Femur (tissue), 1 donor: Measurements from ENCODE around the gene DLD.
A peak's percentile ranks its signal among the peaks of the same experiment; 100 is the strongest.
"Not testable (repeated sequence)": the region's sequence is repeated elsewhere in the genome, so short reads cannot be mapped to it uniquely, and the experiment has no call there.

Experiments
- DNase-seq: peaks from one replicate; pipeline ENCODE4 v3.0.0-alpha.2; 2017

DLD gene, protein sequence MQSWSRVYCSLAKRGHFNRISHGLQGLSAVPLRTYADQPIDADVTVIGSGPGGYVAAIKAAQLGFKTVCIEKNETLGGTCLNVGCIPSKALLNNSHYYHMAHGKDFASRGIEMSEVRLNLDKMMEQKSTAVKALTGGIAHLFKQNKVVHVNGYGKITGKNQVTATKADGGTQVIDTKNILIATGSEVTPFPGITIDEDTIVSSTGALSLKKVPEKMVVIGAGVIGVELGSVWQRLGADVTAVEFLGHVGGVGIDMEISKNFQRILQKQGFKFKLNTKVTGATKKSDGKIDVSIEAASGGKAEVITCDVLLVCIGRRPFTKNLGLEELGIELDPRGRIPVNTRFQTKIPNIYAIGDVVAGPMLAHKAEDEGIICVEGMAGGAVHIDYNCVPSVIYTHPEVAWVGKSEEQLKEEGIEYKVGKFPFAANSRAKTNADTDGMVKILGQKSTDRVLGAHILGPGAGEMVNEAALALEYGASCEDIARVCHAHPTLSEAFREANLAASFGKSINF

GRCh38 chr7:107890962-107891635 lies at the start of gene DLD:
Gene DLD (plus strand): TSS chr7:107891183. CDS start chr7:107891251, 68 bp downstream.
- DNase-seq, result peak; percentile 96

DNA sequence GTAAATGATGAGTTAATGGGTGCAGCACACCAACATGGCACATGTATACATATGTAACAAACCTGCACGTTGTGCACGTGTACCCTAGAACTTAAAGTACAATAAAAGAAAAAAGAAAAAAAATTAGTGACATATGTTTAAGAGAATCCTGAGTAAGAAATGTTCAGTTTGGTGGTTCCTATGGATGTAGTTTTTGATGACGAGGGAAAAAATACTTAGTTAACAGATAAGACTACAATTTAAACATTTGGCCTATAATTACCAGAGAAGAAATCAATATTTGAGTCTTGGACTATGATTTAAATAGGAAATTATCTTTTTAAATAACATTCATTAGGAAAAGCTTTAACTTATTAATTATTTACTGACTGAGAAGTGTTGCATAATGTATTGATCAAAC lies 48.8 kb upstream of the DLD start:
- no peak for DNase-seq

- no peak for DNase-seq
Measured at GRCh38 chr7:107843184-107843583, 47.8 kb upstream of the DLD start.

DNA sequence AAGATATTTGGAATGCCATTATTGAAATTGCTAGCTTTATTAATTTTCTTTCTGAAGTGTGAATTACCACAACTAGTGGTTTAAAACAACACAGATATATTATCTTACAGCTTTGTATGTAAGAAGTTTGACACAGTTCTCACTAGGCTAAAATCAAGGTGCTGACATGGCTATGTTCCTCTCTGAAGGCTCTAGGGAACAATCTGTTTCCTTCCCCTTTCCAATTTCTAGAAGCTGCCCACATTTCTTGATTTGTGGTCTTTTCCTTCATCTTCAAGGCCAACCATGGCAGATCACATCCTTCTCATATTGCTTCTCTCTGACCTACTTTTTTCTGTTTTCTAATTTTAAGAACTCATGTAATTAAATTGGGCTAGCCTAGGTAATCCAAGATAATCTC lies 44.7 kb upstream of the DLD start:
- DNase-seq, result no peak

- DNase-seq, result no peak
Measured at GRCh38 chr7:107847168-107847835, 43.7 kb upstream of the DLD start.

DNA sequence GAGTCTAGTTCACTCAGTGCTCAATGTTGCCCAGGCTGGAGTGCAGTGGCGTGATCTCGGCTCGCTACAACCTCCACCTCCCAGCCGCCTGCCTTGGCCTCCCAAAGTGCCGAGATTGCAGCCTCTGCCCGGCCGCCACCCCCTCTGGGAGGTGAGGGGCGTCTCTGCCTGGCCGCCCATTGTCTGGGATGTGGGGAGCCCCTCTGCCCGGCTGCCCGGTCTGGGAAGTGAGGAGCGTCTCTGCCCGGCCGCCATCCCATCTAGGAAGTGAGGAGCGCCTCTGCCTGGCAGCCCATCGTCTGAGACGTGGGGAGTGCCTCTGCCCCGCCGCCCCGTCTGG lies 43.2 kb upstream of the DLD start:
- DNase-seq, result not testable (repeated sequence)

DNA sequence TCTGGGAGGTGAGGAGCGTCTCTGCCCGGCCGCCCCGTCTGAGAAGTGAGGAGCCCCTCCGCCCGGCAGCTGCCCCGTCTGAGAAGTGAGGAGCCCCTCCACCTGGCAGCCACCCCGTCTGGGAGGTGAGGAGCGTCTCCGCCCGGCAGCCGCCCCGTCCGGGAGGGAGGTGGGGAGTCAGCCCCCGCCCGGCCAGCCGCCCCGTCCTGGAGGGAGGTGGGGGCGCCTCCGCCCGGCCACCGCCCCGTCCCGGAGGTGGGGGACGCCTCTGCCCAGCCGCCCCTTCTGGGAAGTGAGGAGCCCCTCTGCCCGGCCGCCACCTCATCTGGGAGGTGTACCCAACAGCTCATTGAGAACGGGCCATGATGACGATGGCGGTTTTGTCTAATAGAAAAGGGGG lies 42.8 kb upstream of the DLD start:
- DNase-seq, result not testable (repeated sequence)

GRCh38 chr7:107850216-107850615 lies 40.8 kb upstream of the DLD start:
- DNase-seq, result no peak

GRCh38 chr7:107850643-107851042 lies 40.3 kb upstream of the DLD start:
- no peak for DNase-seq

- DNase-seq, result no peak
Measured at GRCh38 chr7:107854454-107854853, 36.5 kb upstream of the DLD start.

DNA sequence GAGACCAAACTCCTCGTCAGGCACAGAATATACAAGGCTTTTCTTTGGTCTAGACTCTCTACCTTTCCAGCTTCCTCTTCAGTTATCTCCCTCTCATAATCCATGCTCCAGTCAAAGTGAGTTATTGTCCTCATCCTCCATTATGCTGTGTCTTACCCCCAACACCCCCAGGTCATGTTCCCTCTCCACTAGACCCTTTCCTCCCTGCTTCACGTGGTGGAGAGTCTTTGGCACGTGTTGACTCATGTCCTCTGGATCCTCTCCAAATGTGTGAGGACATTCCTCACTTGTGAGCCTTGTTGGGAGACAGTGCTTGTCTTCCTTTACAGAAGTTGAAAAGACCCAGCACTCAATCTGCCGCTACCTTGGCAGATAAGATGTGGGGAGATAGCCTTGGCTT lies 36.0 kb upstream of the DLD start:
- DNase-seq, result no peak

DNA sequence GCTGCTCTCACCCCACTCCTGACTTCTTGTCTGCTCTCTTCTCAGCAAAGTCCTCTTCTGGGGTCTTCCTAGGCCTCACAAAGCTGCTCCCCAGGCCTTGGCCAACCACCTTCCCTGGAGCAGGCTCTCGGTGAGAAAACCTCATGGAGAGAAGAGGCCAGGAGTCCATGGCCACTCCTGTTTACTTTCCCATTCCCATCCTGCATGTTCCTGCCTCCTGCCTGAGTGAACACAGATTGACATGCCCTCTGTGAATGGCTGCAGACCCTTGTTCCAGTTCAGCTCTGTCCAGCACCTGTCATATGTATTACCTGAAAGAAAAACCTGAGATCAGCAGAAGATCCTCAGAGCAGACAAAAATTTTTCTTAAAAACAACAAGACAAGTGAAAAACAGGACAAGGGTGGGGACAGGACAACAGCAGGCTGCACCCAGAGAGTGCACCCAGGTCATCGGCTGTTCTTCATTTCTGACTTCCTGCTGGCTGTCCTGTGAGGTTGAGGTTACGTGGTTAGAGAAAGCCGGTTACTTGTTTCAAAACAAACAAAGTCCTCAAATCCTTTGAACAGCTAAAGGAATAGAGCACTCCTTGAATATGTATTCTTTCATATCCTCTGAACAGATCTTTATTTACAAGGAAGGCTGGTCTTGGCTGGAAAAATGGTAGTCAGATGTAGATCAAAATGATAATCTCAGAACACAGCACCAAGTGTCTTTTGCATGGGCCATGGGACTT lies 34.0 kb upstream of the DLD start:
- no peak for DNase-seq

GRCh38 chr7:107857541-107857912 lies 33.5 kb upstream of the DLD start:
- no peak for DNase-seq

GRCh38 chr7:107858280-107858679 lies 32.7 kb upstream of the DLD start:
- DNase-seq, result no peak

DNA sequence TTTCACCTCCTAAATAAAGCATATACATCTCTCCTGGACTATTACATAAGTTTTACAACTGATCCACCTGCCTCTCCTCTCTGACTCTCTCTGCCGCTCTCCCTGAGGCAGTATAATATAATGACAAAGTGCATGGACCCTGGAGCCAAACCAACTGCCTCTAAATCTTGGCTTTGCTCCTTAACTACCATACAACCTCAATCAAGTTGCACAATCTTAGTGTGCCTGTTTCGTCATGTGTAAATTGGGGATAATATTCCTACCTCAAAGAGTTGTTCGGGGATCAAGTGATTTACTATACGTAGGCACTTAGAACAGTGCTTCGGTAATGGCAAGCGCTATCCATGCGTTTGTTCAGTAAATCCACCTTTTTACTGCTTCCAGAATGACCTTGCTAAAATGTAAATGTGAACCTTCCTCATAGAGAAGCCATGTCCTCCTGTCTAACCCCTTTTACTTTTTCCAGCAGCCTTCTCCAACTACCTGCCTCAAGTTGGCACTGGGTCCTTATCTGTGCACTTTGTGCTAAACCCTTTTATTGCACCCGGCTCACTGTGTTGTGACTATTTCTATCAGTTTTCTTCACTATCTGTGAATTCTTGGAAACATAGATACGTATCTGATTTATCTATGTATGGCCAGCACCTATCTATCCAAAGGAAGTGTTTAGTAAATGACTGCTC lies 30.6 kb upstream of the DLD start:
- DNase-seq, result no peak

GRCh38 chr7:107860981-107861652 lies 29.9 kb upstream of the DLD start:
- no peak for DNase-seq

DNA sequence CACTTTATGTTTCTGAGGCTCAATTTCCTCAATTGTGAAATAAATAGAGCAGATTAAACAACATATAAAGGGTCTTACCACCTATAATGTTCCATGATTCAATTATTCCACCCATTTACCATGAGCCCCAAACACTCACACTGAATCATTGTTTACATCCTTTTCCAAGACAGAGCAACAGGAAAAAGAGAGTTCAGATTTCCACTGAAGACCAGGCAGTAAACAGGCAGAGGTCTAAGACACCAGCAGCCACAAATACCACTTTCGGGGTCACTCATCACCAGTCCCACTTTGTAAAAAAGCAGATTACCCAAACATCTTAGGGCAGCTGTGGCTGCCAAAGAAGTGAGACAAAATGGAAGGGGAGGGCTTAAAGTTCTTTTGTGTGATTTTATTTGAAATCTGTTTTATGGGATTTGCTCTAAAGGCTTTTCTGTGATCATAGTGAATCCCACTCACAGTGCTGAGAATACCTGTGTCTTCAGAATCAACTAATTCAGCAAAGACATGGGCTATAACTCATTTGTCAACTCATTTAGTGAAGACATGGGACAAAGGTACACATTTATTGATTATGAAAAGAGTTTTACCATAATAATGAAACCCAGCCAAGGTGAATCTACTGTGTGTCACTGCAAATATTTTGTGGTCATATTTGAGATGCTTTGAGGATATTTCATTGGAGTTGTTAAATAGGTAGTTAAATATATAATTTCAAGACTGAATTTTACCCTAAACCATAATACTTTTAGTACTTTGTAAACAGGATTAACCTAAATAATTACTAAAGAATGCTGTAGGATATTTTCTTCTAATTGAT lies 24.8 kb upstream of the DLD start:
- no peak for DNase-seq

DNA sequence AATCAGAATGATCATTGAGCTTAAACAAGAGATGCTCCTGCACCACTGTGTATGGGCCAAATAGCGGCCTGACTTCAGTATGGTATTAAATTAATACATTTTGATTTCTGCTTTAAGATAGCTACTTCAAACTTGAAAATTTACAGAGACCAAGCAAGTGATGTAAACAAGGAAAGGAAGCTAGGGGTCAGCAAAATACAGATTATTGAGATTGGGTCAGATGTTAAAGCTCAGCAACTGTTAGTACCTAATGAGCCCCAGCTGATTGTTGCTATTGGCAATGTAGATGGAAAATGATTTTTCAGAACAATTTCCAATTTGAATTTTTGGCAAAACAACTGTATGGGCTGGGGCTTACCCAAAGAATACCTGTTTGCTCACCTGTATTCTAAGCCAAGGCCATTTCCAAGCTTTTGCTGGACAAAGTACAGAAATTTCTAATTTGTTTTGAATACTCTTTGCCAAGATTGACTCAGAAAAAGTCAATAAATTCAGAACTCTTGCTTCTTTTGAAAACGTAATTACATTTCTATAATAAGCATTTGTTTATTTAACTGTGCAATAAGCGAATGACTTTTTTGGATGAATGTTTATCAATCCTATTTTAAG lies 23.0 kb upstream of the DLD start:
- no peak for DNase-seq

GRCh38 chr7:107870427-107871000 lies 20.5 kb upstream of the DLD start:
- DNase-seq, result no peak

DNA sequence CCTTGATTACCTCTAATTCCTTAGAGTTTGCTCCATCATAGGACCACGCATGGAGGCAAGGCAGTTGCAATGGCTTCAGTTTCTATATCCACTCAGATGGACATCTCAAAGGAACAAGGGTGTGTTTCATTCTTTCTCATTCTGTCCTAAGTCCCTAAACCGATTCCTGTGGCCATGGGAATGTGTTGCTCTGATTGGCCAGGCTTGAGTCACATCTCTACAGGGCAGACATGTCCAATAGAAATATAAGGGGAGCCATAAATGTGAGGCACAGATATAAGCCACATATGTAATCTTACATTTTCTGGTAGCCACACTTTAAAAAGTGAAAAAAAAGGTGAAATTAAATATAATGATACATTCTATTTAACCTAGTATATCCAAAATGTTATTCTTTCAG lies 16.9 kb upstream of the DLD start:
- DNase-seq, result no peak
